Measurements from ENCODE around the gene TFEB.

The TFEB gene

GRCh38 chr6:41706876-41707564 is 28.4 kb downstream of the TFEB start:
- no peak for TF ChIP-seq ZFX (IDR thresholded peaks at IDR 0.05; ENCODE audit: borderline replicate concordance)
- TF ChIP-seq CTCF (IDR thresholded peaks at IDR 0.05): no peak
- no peak overlapping the region for H3K27ac ChIP-seq

GRCh38 chr6:41705996-41706835 is 29.2 kb downstream of the TFEB start:
- TF ChIP-seq ZFX (IDR thresholded peaks at IDR 0.05; ENCODE audit: borderline replicate concordance) (no peak), CTCF (IDR thresholded peaks at IDR 0.05) (peak; percentile 74)
- no peak overlapping the region for H3K27ac ChIP-seq

GRCh38 chr6:41705311-41705995 is 30.0 kb downstream of the TFEB start:
- no peak overlapping the region for H3K27ac ChIP-seq
- TF ChIP-seq ZFX (IDR thresholded peaks at IDR 0.05; ENCODE audit: borderline replicate concordance) (no peak), CTCF (IDR thresholded peaks at IDR 0.05) (no peak)

- TF ChIP-seq CTCF (IDR thresholded peaks at IDR 0.05) (no peak), ZFX (IDR thresholded peaks at IDR 0.05; ENCODE audit: borderline replicate concordance) (no peak)
- H3K27ac ChIP-seq: no peak overlapping the region
Measured at GRCh38 chr6:41704656-41705310, 30.6 kb downstream of the TFEB start.

GRCh38 chr6:41704028-41704427 is 31.4 kb downstream of the TFEB start:
- no peak overlapping the region for H3K27ac ChIP-seq
- TF ChIP-seq ZFX (IDR thresholded peaks at IDR 0.05; ENCODE audit: borderline replicate concordance) (no peak), CTCF (IDR thresholded peaks at IDR 0.05) (no peak)

- no peak for TF ChIP-seq CTCF (IDR thresholded peaks at IDR 0.05)
- no peak for TF ChIP-seq ZFX (IDR thresholded peaks at IDR 0.05; ENCODE audit: borderline replicate concordance)
- no peak overlapping the region for H3K27ac ChIP-seq
Measured at GRCh38 chr6:41702771-41703494, 32.5 kb downstream of the TFEB start.

Data from 22Rv1 (cell line).